ENCODE measurements around the gene FGD5. TPM values are rescaled to one million over a fixed set of nuclear protein-coding genes. Genes with fewer than 3 reads are reported as not detected.

Gene FGD5
- total and polyA plus RNA-seq, 2 donors from 2014 or later: 18.7 to 40.1 TPM

DNA sequence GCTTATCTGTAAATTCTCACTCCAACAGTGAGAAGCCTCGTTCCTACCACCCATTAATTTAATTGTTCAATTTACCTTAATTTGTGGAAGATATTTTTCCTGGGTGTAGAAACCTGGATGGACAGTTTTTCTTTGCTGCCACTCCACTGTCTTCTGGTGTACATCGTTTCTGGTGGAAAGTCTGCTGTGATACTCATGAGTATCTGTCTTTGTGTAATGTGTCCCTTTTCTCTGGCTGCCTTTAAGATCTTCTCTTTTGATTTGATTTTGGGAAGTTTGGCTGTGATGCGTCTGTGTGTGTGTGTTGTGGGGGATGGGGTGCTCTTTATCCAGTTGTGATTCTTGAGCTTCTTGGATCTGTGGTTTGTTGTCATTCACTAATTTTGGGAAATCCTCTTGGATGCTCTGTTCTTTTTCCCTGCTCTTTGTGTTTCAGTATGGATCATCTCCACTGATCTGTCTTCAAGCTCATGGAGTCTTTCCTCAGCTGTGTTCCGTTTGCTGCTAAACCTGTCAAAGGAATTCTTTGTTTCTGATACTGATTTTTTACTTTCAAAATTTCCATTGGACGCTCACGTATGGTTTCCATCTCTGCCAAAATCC lies 86.4 kb downstream of the FGD5 start:
- DNase-seq (no peak), FAIRE-seq (no peak)
- peaks cover 0 to 13% (median 3%) of the 10 kb centered on the region in 3 donors for H3K36me3 ChIP-seq (ENCODE audit: control insufficient read depth in 2 of 3, insufficient read depth in 3 of 3, low read length in 3 of 3)
- TF ChIP-seq CTCF (IDR thresholded peaks at IDR 0.05; ENCODE audit: borderline replicate concordance, extremely low read depth, insufficient read depth): no peak
- no peaks in the 10 kb centered on the region for H3K27me3 ChIP-seq (ENCODE audit: control insufficient read depth, insufficient read depth, low read length)
- peaks cover 0 to 2% (median 0%) of the 10 kb centered on the region in 3 donors for H3K4me1 ChIP-seq (ENCODE audit: control insufficient read depth in 2 of 3, insufficient read depth in 2 of 3, low read depth in 1 of 3, low read length in 3 of 3)
- H3K4me3 ChIP-seq (ENCODE audit: low read length in 3 of 3): no peak overlapping the region
- intact Hi-C loops (cut with DNase I): no loop called here
- no peaks in the 10 kb centered on the region for H3K9me3 ChIP-seq (ENCODE audit: control insufficient read depth in 2 of 3, insufficient read depth in 1 of 3, low read length in 3 of 3)
- no peak overlapping the region for H3K9ac ChIP-seq (ENCODE audit: low read length in 3 of 3)
- no peak overlapping the region for H3K27ac ChIP-seq (ENCODE audit: low read depth in 2 of 2, low read length in 2 of 2)

GRCh38 chr3:14906355-14906971 lies 87.7 kb downstream of the FGD5 start:
- Histone ChIP-seq H3K4me3 (ENCODE audit: low read length in 3 of 3) (no peak overlapping the region), H3K27me3 (ENCODE audit: control insufficient read depth, insufficient read depth, low read length) (no peaks in the 10 kb centered on the region), H3K4me1 (ENCODE audit: control insufficient read depth in 2 of 3, insufficient read depth in 2 of 3, low read depth in 1 of 3, low read length in 3 of 3) (peaks cover 0 to 2% (median 0%) of the 10 kb centered on the region in 3 donors), H3K27ac (ENCODE audit: low read depth in 2 of 2, low read length in 2 of 2) (no peak overlapping the region), H3K9me3 (ENCODE audit: control insufficient read depth in 2 of 3, insufficient read depth in 1 of 3, low read length in 3 of 3) (no peaks in the 10 kb centered on the region), H3K36me3 (ENCODE audit: control insufficient read depth in 2 of 3, insufficient read depth in 3 of 3, low read length in 3 of 3) (peaks cover 0 to 10% (median 1%) of the 10 kb centered on the region in 3 donors), H3K9ac (ENCODE audit: low read length in 3 of 3) (no peak overlapping the region)
- peak in 1 of 5 donors; percentile 16 for DNase-seq
- intact Hi-C loops (cut with DNase I): no loop called here
- no peak for FAIRE-seq
- no peak for TF ChIP-seq CTCF (IDR thresholded peaks at IDR 0.05; ENCODE audit: borderline replicate concordance, extremely low read depth, insufficient read depth)

DNA sequence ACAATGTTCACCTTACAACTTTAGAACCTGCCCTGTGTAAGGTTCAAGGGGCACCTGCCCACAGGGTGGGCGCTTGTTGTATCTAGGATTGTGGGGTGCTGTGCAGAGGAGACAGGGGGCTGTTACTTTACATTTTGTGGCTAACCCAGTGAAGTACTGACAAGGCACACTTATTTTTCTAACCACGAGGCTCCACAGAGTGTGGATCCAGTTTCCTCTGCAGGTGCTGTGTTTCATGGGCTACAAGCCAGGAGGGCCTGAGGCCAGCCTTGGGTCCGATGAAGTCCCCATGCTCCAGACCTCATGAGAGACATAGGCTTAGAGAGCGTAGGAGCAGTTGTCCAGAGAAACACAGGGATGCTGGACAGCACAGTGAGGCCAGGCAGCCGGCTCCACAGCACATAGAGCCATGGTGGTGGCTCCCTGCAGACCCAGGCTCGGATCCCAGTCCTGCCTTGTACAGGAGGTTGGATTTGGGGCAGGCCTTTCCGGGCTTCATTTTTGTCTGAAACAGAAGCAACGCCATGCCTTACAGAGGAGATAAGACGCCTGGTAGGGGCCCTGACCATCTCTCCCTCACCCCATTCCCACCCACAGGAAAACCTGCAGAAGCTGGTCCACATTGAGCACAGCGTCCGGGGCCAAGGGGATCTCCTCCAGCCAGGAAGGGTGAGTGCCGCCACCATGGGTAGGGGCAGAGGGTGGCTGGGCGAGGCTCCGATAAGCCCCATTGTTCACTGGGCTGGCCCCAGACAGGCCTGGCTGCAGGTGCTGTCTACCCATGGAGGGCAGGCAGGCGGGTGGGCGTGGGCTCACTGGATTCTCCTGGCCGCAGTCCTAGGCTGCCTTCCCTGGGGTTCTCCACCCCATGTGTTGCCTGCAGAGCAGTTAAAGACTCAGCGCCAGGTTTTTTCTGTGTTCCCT lies 88.5 kb downstream of the FGD5 start:
- Histone ChIP-seq H3K36me3 (ENCODE audit: control insufficient read depth in 2 of 3, insufficient read depth in 3 of 3, low read length in 3 of 3) (peaks cover 0 to 10% (median 0%) of the 10 kb centered on the region in 3 donors), H3K4me1 (ENCODE audit: control insufficient read depth in 2 of 3, insufficient read depth in 2 of 3, low read depth in 1 of 3, low read length in 3 of 3) (peaks cover 0 to 2% (median 0%) of the 10 kb centered on the region in 3 donors), H3K27ac (ENCODE audit: low read depth in 2 of 2, low read length in 2 of 2) (no peak overlapping the region), H3K9ac (ENCODE audit: low read length in 3 of 3) (no peak overlapping the region), H3K4me3 (ENCODE audit: low read length in 3 of 3) (no peak overlapping the region), H3K9me3 (ENCODE audit: control insufficient read depth in 2 of 3, insufficient read depth in 1 of 3, low read length in 3 of 3) (no peaks in the 10 kb centered on the region), H3K27me3 (ENCODE audit: control insufficient read depth, insufficient read depth, low read length) (no peaks in the 10 kb centered on the region)
- FAIRE-seq: no peak
- intact Hi-C loops (cut with DNase I): no loop called here
- DNase-seq: peak in 1 of 5 donors; percentile 28
- TF ChIP-seq CTCF (IDR thresholded peaks at IDR 0.05; ENCODE audit: borderline replicate concordance, extremely low read depth, insufficient read depth): no peak

Data from kidney (tissue), 14 donors.